ENCODE measurements around the gene PDCD1LG2. TPM values are rescaled to one million over a fixed set of nuclear protein-coding genes. Genes with fewer than 3 reads are reported as not detected.

Gene PDCD1LG2
- total RNA-seq, 1 donor from 2014 or later: 8.8 TPM

DNA sequence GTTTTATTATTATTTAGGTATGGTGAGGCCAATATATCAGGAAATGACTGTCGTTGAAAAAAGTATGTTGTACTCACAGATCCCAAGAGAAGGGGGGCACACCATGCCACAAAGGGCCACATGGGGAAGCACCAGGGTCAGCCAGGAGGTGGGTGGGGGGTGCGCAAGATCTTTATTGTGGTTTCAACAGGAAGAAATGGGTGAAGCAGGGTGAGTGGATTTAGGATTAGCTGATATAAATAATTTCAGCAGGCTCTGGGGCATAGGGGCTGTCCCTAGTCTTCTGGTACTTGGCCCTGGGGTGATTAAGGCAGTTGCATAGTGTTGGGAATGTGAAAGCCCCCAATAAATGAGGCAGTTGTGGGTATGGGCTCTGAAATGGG, 8.6 kb downstream of the PDCD1LG2 start:
- H3K27ac Mint-ChIP-seq (ENCODE audit: unreplicated experiment): no peak overlapping the region
- peaks cover 22% of the 10 kb centered on the region for H3K4me1 ChIP-seq (ENCODE audit: insufficient read depth, low read length)
- peaks cover 48% of the 10 kb centered on the region for H3K79me2 ChIP-seq (ENCODE audit: insufficient read depth, low read length)
- no peaks in the 10 kb centered on the region for H3K9me3 ChIP-seq (ENCODE audit: insufficient read depth, low read depth, low read length)
- H3K4me1 Mint-ChIP-seq (ENCODE audit: low read depth, unreplicated experiment): peaks cover 26% of the 10 kb centered on the region
- no peak for FAIRE-seq
- DNase-seq (ENCODE audit: low read depth): no peak
- peaks cover 27% of the 10 kb centered on the region for H3K36me3 Mint-ChIP-seq (ENCODE audit: low read depth, unreplicated experiment)
- H3K4me2 ChIP-seq (ENCODE audit: low read length): no peak overlapping the region
- H3K9me3 Mint-ChIP-seq (ENCODE audit: unreplicated experiment): peaks cover 11% of the 10 kb centered on the region
- no peaks in the 10 kb centered on the region for H3K27me3 ChIP-seq (ENCODE audit: insufficient read depth, low read length)
- no peak overlapping the region for H3K27ac ChIP-seq (ENCODE audit: low read depth, low read length)
- no peak overlapping the region for H2AFZ ChIP-seq (ENCODE audit: low read depth, low read length)
- no peak overlapping the region for H3K9ac ChIP-seq (ENCODE audit: low read length)
- peaks cover 2% of the 10 kb centered on the region for H3K36me3 ChIP-seq (ENCODE audit: insufficient read depth, low read length)
- H3K27me3 Mint-ChIP-seq (ENCODE audit: low read depth, unreplicated experiment): no peaks in the 10 kb centered on the region
- no peak overlapping the region for H3K4me3 Mint-ChIP-seq (ENCODE audit: unreplicated experiment)
- TF ChIP-seq EZH2 (IDR thresholded peaks at IDR 0.05; ENCODE audit: insufficient read depth, low read length): no peak
- H3K4me3 ChIP-seq (ENCODE audit: insufficient read depth, low read depth, low read length): no peak overlapping the region
- H4K20me1 ChIP-seq (ENCODE audit: insufficient read depth, low read length): no peaks in the 10 kb centered on the region

DNA sequence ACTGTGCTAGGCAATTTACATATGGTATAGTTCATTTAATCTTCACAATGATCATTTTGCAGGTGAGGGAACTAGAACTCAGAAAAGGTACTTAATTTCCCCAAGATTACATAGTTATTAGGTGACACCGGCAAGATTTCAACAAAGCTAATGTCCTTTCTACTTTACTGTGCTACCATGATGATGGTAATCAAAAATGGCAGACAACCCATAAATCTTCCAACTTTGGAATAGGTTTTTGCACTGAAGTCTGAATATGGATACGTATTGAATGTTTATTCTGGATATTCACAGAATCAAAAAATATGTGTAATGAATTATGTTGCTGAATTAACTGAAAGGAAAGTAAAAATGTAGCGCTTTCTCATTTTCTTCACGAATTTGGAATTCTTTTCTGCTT, 13.8 kb downstream of the PDCD1LG2 start:
- Mint-ChIP-seq H3K27ac (ENCODE audit: unreplicated experiment) (no peak overlapping the region), H3K27me3 (ENCODE audit: low read depth, unreplicated experiment) (no peaks in the 10 kb centered on the region), H3K9me3 (ENCODE audit: unreplicated experiment) (peaks cover 4% of the 10 kb centered on the region), H3K4me3 (ENCODE audit: unreplicated experiment) (no peak overlapping the region), H3K4me1 (ENCODE audit: low read depth, unreplicated experiment) (no peaks in the 10 kb centered on the region), H3K36me3 (ENCODE audit: low read depth, unreplicated experiment) (peaks cover 20% of the 10 kb centered on the region)
- FAIRE-seq (peak; percentile 17), DNase-seq (ENCODE audit: low read depth) (no peak)
- Histone ChIP-seq H3K4me3 (ENCODE audit: insufficient read depth, low read depth, low read length) (no peak overlapping the region), H3K27me3 (ENCODE audit: insufficient read depth, low read length) (no peaks in the 10 kb centered on the region), H3K4me2 (ENCODE audit: low read length) (no peak overlapping the region), H3K9ac (ENCODE audit: low read length) (no peak overlapping the region), H3K4me1 (ENCODE audit: insufficient read depth, low read length) (no peaks in the 10 kb centered on the region), H3K79me2 (ENCODE audit: insufficient read depth, low read length) (peaks cover 14% of the 10 kb centered on the region), H3K27ac (ENCODE audit: low read depth, low read length) (no peak overlapping the region), H3K36me3 (ENCODE audit: insufficient read depth, low read length) (peaks cover 5% of the 10 kb centered on the region), H3K9me3 (ENCODE audit: insufficient read depth, low read depth, low read length) (no peaks in the 10 kb centered on the region), H2AFZ (ENCODE audit: low read depth, low read length) (no peak overlapping the region), H4K20me1 (ENCODE audit: insufficient read depth, low read length) (no peaks in the 10 kb centered on the region)
- TF ChIP-seq, protein P1, sequence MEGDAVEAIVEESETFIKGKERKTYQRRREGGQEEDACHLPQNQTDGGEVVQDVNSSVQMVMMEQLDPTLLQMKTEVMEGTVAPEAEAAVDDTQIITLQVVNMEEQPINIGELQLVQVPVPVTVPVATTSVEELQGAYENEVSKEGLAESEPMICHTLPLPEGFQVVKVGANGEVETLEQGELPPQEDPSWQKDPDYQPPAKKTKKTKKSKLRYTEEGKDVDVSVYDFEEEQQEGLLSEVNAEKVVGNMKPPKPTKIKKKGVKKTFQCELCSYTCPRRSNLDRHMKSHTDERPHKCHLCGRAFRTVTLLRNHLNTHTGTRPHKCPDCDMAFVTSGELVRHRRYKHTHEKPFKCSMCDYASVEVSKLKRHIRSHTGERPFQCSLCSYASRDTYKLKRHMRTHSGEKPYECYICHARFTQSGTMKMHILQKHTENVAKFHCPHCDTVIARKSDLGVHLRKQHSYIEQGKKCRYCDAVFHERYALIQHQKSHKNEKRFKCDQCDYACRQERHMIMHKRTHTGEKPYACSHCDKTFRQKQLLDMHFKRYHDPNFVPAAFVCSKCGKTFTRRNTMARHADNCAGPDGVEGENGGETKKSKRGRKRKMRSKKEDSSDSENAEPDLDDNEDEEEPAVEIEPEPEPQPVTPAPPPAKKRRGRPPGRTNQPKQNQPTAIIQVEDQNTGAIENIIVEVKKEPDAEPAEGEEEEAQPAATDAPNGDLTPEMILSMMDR (IDR thresholded peaks at IDR 0.05; ENCODE audit: insufficient read depth, low read depth, low read length): no peak
- TF ChIP-seq EZH2 (IDR thresholded peaks at IDR 0.05; ENCODE audit: insufficient read depth, low read length): no peak

DNA sequence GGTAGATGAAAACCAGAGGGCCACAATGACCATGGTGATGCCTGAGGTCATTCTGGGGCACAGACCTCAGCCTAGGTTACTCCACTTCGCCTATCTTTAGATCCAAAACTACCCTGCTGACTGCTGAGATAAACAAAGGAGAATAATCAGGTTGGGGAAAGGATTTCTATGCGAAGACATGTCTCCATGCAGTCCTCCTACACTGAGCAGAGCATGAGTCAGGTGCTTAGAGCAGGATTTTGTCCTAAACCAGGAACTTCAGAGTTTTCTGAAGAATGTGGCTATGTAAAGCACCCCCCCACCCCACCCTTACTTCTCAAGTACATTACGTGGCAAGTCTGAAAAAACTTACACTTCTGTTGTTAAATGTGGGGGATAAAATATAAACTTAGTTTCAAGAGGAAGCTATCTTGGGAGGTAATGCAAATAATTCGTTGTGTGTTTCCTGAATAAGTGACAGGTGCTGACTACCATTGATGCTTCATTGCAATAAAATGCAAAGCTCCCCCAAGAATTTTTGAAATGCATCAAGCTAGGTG, 19.4 kb downstream of the PDCD1LG2 start:
- H3K9me3 ChIP-seq (ENCODE audit: insufficient read depth, low read depth, low read length): no peaks in the 10 kb centered on the region
- Mint-ChIP-seq H3K27ac (ENCODE audit: unreplicated experiment) (peak overlapping the region; percentile 8), H3K36me3 (ENCODE audit: low read depth, unreplicated experiment) (peaks cover 2% of the 10 kb centered on the region), H3K4me1 (ENCODE audit: low read depth, unreplicated experiment) (peaks cover 9% of the 10 kb centered on the region), H3K9me3 (ENCODE audit: unreplicated experiment) (peaks cover 2% of the 10 kb centered on the region), H3K27me3 (ENCODE audit: low read depth, unreplicated experiment) (no peaks in the 10 kb centered on the region), H3K4me3 (ENCODE audit: unreplicated experiment) (no peak overlapping the region)
- H3K36me3 ChIP-seq (ENCODE audit: insufficient read depth, low read length): peaks cover 2% of the 10 kb centered on the region
- peak overlapping the region; percentile 42 for H3K9ac ChIP-seq (ENCODE audit: low read length)
- TF ChIP-seq EZH2 (IDR thresholded peaks at IDR 0.05; ENCODE audit: insufficient read depth, low read length): no peak
- TF ChIP-seq, protein P1 (IDR thresholded peaks at IDR 0.05; ENCODE audit: insufficient read depth, low read depth, low read length): no peak
- peak; percentile 75 for DNase-seq (ENCODE audit: low read depth)
- H3K4me2 ChIP-seq (ENCODE audit: low read length): peak overlapping the region; percentile 50
- no peaks in the 10 kb centered on the region for H3K27me3 ChIP-seq (ENCODE audit: insufficient read depth, low read length)
- peaks cover 11% of the 10 kb centered on the region for H3K4me1 ChIP-seq (ENCODE audit: insufficient read depth, low read length)
- FAIRE-seq: no peak
- H3K27ac ChIP-seq (ENCODE audit: low read depth, low read length): peak overlapping the region; percentile 68
- H3K79me2 ChIP-seq (ENCODE audit: insufficient read depth, low read length): no peaks in the 10 kb centered on the region
- no peak overlapping the region for H3K4me3 ChIP-seq (ENCODE audit: insufficient read depth, low read depth, low read length)
- H2AFZ ChIP-seq (ENCODE audit: low read depth, low read length): no peak overlapping the region
- no peaks in the 10 kb centered on the region for H4K20me1 ChIP-seq (ENCODE audit: insufficient read depth, low read length)

Measured in astrocyte (in vitro differentiated cells and primary cell).